GM12872 (cell line): ENCODE measurements around the gene TCL1A.

Experiments used
- TF ChIP-seq, protein P1 (sequence below): IDR thresholded peaks from 3 replicates; pipeline ENCODE4 v1.5.1; 2011; ENCODE audit warnings: low read depth, mild to moderate bottlenecking, low read length, moderate library complexity; ENCODE audit not compliant: insufficient read depth

Gene TCL1A

DNA sequence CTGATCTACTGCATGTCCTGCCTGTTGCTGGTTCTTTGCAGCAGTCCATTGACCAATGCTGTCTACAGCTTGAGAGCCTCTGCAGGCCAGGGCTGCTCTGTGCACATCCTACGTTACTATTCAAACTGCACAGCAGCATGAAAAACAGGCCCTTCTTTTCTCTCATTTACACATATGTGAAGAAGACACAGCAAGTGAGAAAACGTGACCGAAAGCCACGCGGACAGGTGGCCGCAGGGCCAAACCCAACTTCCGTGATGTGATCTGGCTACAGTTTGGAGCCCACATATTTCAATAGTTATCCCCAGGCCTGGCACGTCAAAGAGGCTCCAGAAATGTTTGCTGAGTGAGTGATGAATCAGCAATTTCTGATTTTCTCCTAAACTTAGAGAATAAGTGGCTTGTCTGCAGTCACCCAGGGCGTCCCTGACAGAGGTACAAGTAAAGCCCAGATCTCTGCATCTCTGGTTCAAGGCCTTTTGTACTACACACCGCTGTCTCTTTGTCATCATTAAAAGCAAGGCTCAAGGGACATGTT is 45.6 kb downstream of the TCL1A start:
- TF ChIP-seq, protein P1, sequence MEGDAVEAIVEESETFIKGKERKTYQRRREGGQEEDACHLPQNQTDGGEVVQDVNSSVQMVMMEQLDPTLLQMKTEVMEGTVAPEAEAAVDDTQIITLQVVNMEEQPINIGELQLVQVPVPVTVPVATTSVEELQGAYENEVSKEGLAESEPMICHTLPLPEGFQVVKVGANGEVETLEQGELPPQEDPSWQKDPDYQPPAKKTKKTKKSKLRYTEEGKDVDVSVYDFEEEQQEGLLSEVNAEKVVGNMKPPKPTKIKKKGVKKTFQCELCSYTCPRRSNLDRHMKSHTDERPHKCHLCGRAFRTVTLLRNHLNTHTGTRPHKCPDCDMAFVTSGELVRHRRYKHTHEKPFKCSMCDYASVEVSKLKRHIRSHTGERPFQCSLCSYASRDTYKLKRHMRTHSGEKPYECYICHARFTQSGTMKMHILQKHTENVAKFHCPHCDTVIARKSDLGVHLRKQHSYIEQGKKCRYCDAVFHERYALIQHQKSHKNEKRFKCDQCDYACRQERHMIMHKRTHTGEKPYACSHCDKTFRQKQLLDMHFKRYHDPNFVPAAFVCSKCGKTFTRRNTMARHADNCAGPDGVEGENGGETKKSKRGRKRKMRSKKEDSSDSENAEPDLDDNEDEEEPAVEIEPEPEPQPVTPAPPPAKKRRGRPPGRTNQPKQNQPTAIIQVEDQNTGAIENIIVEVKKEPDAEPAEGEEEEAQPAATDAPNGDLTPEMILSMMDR: 0 out of 3 replicates have a peak, but pooled peaks have one; percentile 11

DNA sequence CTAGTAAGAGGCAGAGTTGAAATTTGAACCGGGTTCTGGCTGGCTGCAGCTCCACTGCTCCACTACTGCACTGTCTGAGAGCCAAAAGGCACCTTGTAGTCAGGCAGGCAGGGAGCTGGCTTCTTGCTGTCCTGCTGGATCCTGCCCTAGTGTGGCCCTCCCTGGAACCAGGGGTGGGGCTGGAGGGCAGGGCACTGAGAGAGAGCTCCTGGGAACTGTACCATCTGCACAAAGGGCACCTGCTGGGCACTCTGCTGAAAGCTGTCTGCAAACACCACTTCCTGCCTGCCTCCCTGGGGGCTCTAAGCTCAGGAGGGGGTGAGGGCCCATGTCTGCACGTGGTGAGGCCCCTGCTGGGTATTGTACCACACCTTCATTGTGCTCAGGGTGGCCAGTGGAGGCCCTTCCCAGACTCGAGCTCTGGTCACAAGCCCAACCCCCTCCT is 46.7 kb downstream of the TCL1A start:
- TF ChIP-seq, protein P1: no peak

DNA sequence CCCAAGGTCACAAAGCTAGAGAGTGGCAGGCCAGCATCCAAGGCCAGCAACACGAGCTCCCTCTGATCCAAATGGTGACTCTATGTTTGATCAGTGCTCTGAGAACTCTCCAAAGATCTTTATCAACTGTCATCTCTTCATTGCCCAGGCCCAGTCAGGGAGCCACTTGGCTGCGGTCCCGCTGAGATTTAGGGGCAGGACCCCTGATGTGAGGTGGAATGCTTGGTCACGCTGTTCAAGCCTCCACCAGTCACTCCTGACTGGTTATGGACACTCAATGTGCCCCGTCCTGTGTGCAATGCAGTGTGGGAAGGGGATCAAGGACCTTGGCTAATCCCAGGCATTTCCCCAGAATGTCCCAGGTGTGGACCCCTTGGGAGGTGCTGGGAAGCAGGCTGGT is 47.5 kb downstream of the TCL1A start:
- TF ChIP-seq, protein P1: no peak

DNA sequence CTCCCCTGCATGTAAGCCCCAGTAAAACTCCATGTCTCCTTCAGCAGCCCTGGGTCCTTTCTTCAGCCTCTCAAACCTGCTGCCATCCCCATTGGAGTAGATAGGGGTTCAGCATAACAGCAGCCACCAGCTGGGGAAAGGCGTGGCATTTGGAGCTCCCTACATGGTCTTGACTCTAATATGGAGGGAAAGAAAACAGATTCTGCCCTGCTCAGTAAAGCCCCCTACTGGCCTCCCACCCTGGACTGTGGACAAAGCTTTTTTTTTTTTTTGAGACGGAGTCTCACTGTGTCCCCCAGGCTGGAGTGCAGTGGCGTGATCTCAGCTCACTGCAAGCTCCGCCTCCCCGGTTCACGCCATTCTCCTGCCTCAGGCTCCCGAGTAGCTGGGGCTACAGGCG is 48.4 kb downstream of the TCL1A start:
- TF ChIP-seq, protein P1: peak; percentile 59

DNA sequence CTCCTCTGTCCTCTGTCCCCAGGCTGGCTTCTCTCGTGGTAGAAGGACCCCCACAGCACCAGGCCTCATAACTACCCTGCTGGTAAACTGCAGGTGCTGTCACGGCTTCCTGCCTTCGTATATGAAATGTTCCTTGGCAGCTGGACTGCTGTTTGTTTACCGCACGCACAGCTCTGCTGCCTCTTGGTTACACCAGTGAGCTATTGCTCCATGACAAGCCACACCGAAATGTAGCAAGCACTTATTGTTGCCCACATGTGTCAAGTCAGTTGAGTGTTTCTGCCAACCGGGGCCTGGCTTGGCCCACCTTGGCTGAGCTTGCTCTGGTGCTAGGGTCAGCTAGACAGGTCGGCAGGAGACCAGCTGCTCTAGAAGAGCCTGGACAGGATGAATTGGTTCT is 49.4 kb downstream of the TCL1A start:
- TF ChIP-seq, protein P1: no peak

DNA sequence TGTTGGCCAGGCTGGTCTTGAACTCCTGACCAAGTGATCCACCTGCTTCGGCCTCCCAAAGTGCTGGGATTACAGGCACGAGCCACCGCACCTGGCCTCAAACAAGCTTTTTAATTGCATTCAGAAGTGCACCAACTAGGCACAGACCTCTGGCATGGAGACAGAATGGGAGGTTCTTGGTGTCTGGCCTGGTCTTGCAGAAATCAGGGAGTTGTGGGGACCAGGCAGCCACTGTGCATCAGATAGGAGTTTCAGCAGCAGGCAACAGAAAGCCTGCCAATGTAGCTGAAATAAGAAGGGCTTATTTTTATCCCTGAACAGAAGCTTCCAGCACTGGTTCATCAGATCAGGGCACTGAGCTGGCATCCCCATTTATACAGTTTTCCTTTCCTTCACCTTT is 49.9 kb downstream of the TCL1A start:
- TF ChIP-seq, protein P1: no peak

DNA sequence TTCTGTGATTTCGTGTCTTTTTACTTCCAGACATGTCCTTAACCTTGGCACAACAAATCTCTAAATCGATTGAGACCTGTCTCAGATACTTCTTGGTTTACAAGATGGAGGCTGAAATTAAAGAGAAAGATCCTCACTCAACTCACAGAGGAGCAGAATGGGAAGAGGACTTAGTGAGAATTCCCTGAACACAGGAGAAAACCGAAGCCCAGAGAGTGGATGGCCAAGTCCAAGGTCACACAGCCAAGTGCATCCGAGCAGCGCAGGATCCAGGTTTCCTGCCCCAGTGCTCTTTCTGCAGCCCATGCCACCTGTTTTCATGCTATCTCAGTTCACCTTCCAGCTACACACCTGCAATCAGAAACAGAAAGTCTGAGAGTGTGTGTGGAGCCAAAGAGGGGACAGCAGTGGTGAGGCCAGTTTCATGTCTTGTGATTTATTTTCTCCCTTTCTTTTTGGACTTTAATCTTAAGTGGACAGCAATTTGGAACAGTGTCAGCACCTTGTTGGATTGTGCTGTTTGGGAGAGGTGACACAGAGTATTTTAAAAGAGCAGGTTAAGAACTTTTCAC is 50.6 kb downstream of the TCL1A start:
- TF ChIP-seq, protein P1: no peak
